ENCODE results near the gene CD164L2. TPM values are rescaled to one million over a fixed set of nuclear protein-coding genes. Genes with fewer than 3 reads are reported as not detected.
"Not testable (repeated sequence)": the region's sequence is repeated elsewhere in the genome, so short reads cannot be mapped to it uniquely, and the experiment has no call there.

The CD164L2 gene
- total RNA-seq, 1 donor from 2014 or later, result not detected

DNA sequence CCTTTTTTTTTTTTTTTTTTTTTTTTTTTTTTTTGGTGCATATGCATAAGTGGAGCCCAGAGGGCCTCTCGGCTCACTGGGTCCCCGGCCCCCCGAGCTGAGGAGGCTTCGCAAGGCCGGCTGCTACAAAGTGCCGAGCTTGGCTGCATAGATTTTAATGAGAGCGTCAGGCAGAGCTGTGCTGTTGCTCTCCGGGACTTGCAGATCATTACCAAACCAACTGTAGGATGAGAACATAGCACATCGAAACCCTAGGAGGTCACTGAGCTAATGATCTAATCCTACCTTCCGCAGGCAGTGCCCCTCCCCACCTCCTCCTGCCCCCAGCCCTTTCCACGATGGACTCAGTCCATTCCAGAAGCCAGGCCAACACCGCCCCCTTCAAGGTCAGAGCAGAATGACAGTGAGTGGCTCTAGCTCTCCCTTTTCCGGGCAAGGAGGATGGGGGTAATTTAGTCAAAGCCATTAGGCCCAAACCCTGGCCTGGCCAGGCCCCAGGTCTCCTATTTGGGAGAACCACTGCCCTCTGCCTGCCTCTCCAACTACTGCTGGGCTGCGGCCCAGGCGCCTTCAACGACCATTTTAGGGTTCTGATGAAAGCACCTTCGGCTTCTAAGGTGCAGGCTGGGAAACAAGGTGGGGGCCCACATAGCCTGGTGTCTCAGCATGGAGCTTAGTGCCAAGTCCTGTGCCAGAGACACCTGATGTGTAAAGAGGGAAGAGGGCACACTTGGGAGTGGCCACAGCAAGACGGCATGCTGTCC is 22.6 kb upstream of the CD164L2 start:
- intact Hi-C loops (cut with micrococcal nuclease), result not testable (repeated sequence)

DNA sequence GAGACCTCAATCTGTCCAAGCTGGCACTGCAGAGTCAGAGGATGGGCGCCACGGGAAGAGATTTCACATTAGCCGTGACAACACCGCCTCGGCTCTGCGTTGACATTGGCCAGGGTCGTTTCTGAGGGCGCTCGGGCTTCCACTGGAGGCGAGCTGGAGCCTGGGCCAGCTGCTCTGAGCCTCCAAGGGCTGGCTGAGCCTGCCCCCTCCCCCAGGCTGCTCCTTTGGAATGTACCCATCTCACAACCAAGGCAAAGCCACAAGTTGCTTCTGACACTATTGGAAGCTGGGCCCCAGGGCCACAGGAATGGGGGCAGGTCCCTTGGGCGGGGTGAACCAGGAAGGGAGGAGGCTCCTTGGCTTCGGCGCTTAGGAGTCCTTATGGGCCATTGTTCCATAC is 21.9 kb upstream of the CD164L2 start:
- intact Hi-C loops (cut with micrococcal nuclease), result no loop called here

DNA sequence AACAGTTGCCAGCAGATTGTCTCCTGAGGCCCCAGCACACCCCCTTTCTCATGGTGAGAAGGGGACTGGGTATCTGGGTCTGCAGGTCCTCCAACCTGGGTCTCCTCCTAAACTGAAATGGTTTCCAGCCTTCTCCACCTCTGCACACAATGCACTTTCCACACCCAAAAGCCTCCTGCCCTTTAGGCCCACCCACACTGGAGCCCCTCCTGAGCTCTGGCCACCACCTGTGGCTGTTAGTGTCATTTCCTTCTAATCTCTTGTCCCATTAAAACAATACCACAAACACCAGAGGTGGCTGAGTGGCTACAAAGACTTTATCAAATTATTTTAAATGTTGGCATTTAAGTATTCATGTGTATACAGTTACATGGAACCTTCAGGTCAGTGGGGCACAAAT is 20.8 kb upstream of the CD164L2 start:
- intact Hi-C loops (cut with micrococcal nuclease), result no loop called here

DNA sequence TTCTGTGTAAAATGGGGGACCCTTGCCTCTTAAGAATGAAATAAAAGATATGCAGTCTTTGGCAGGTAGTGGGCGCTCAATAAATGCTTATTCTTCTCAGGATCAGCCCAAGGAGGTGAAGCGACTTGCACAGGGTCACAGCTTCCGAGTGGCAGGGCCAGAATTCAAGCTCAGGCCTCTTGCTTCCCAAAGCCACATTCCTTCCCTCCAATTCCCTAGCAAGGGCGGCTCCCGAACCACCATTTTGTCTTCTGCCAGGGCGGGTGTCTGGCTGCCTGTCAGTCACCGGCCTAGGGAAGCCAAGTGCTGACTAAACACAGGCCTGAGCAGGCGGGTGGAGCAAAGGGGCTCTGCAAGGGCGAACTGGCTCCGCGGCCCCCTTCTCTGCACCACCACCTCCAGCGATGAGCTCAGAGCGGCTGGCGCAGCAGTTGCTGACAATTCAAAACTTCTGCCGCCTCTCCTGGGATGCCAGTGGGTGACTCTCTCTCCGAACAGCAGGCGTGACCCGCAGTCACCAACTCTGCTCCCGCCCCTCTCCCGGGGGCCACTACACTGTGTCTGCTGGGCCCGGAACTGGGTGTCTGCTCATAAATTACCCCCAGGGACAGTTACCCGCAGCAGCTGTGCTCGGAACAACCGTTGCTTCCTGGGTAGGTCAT is 20.1 kb upstream of the CD164L2 start:
- intact Hi-C loops (cut with micrococcal nuclease), result no loop called here

DNA sequence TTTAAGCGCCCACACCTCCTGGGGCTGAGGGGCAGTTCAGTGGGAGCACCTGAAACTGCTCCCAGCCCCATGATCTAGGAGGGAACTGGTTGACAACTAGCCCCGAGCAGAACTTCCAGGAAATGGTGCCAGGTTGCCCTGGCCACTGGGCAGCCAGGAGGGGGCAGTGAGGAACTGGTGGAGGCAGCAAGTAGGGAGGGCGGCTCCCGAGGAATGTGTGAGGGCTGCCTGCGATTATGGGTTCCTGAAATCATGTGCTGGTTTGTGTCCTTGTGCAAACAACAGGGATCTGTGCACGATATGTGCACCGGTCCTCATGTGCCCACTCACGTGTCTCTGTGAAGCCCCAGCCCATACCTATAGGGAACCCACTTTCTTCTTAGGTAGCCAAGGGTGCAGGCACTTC is 19.2 kb upstream of the CD164L2 start:
- intact Hi-C loops (cut with micrococcal nuclease), result no loop called here

DNA sequence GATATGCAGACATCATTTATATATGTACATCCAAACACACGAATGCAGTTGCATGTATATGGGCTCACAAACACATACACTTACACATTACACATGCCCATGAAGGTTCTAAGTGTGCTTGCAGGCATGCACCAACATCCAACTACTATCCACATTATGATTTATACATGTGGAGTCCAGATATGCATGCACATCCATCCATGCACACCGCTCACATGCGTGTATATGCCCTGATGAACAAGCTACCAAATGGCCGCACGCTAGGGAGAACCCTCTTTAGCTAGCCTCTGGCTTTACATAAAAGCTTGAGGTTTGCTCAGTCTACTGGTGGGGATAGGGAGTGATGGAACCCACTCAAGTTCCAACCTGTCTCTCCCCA is 17.8 kb upstream of the CD164L2 start:
- intact Hi-C loops (cut with micrococcal nuclease), result no loop called here

DNA sequence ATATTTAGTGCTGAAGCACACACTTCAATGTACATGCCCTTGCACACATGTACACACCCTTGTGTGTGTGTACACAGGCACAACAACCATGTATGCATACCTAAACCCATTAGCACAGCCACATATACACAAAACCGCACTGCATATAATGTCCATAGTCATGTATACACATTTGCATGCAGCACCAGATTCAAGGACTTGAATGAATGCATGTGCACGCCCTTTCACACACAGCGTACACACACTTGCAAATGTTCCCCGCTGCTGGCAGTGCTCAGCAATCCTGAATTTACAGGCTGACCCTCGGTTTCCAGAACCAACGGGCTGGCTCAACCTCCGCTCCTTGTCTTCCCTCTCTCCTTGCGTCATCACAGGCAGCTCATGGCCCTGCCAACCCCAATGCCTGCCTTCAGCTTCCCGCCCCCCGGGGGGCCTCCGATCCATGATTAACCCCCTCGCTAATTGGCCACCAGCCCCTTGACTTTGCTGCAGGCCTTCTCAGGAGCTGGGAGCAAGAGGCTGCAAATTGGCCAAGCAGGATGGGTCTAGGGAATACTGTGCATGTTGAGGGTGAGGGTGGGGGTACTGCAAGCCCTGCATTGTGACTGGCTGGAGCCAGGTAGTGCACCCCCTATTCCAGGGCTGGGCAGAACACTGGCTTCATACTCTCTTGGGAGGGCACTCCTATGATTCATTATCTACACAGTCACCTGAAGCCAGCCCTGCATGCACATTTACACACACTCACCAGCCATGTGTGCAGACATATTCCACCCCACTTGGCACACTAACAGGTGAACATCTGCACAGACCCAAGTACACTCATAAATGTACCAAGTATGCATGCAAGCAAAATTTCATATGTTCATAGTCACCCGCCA is 17.2 kb upstream of the CD164L2 start:
- intact Hi-C loops (cut with micrococcal nuclease), result no loop called here

DNA sequence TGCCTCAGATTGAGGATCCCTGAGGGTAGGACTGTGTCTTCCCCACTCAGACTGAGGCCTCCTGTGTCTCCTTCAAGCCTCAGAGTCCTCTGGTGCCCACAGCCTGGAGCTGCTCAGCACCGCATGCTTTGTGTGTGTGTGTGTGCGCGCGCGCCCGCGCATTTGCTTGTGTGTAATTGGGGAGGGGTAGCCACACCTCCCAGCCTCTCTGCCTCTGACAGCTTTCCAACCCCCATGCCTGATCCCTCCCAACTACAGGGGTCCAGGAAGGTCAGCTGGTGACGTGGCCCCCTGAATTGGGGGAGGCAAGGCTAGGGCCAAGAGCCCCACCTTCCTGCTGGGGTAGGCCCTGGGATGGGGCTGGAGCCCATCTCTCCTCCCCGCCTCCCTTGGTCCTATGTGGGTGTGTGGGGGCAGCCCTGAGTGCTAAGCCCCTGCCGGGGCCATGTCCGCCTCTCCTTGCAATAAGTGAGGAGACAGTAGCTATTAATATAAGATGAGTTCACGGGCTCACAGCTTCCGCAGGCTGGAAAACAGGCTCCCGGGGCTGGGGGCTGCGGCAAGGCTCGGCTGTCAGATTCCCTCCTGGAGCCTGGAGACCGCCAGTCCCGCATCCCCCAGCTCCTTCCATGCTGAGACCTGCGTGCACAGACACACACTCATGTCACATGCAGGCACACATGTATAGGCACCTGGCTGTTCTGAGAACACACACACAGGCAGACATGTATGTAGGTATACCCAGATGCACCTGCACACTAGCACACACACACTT is 16.3 kb upstream of the CD164L2 start:
- intact Hi-C loops (cut with micrococcal nuclease), result loop anchor here (10.0 kb wide), 1 partner anchor 295 kb away; no protein-coding TSS in a partner anchor

DNA sequence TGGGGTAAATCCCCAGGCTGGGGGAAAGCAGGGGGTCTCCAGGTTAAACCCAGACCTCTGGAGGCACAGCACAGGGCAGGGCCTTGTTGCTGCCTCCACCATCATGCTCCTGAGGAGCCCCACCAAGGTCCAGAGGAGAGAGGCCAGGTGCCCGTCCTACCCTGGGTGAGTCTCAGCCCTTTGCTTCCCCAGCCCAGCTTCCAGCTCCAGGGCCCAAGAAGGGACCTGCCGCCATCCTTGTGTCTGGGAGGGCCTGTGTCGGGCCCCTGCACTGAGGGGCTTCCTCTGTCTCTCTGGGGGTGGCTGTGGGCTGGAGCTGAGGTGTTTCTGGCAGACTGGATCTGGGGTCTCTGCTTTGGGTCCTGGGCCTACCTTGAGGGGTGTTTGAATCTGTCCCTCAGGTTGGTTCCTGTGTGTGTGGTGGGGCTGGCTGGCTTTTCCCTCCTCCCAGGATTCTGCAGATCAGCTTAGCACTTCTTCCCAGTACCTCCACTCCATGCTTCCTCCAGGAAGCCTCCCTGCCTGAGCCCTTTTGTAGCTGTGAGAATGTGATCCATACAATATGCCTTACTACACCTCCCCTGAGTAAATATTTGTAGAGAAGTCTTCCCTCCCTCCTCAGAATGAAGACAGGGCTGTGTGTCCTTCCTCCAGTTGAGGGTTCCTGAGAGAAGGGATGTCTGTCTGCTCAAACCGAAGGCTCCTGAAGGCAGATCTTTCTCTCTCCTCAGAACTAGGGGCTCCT is 15.4 kb upstream of the CD164L2 start:
- intact Hi-C loops (cut with micrococcal nuclease), result loop anchor here (10.0 kb wide), 1 partner anchor 294 kb away; no protein-coding TSS in a partner anchor

DNA sequence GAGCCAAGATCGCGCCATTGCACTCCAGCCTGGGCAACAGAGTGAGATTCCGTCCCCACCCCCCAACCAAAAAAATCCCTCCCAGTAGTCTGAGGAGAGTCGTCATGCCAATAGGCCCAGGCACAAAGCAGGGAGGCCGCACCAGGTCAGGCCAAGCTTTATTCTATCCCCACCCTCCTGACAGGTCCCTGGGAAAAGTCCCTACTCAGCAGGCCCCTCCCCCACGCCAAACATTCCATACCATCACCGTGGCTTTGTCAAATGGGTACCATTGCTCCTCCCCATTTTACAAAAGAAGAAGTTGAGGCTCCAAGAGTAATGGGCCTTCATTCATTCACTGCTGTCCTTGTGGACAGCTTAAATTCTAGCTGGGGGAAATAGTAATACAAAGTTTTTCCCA is 14.6 kb upstream of the CD164L2 start:
- intact Hi-C loops (cut with micrococcal nuclease), result loop anchor here (10.0 kb wide), 1 partner anchor 293 kb away; no protein-coding TSS in a partner anchor

DNA sequence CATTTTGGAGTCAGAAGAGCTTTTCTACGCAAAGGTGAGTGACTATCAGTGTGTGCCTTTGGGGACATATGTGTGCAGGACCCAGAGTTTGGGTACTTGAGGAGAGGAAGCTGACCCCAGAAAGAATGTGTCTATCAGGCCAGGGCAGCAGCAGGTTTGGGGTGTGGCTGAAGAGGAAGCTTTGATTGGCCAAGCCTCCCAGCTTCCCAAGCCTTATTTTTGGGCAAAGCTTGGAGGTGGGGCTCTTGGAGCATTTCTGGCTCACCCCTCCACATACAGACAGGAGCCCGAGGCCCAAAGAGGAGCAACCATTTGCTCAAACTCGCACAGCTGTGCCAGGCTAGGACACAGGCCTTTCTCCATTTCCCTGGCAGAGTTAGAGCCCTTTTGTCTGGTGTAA is 14.0 kb upstream of the CD164L2 start:
- intact Hi-C loops (cut with micrococcal nuclease), result loop anchor here (10.0 kb wide), 1 partner anchor 292 kb away; no protein-coding TSS in a partner anchor

DNA sequence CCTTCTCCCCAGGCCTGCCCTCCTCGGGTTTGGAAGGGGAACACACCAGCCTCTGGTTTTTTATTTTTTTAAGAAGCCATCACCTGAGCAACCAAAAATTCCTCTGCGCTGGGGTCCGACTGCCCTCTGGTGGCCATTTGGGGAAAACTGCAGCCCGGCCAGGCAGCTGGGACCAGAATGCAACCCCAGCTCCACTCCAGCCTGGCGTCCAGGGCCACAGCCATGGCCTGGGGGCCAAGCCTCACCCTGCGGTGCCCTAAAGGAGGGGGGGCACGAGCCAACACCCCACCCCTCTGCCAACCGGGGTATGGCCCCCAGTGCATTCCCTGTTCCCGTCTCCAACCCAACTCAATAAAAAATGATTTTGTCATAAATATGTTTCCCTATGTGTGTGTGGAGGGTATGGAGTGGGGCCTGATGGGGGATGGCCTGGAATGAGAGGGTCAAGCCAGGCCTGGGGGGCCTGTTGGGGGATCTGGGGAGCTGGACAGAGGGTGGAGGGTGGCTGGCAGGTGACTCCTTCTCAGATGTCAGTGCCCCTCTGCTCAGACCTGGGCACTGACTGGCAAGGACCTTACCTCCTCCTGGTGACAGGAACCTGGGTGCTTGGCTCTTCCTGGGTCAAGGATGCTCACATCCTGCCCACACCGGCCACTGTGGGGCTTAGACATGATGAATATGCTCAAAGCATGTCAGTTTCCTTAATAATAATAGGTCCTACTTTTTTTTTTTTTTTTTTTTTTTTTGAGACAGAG is 12.5 kb upstream of the CD164L2 start:
- intact Hi-C loops (cut with micrococcal nuclease), result loop anchor here (1.0 to 10.0 kb wide), 4 partner anchors 63 to 351 kb away; no protein-coding TSS in a partner anchor

DNA sequence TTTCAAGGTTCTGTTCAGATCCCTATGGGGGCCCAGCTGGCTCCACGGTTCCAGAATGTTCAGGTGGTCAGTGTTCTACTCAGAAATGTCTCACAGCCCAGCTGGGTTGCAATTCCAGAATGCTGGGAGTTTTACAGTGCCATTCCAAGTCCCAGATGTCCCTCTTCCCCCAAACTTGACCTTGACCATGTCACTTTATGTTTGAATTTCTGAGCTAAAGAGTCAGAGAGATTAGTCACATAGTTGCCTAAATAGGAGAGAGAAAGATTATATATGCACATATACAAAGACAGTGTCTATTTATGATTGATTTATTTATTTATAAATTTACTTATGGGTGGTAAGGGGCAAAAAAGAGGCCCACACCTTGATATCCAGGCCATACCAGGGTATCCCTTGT is 11.8 kb upstream of the CD164L2 start:
- intact Hi-C loops (cut with micrococcal nuclease), result loop anchor here (1.0 to 10.0 kb wide), 5 partner anchors 62 to 350 kb away; partner anchors contain the start of gene TMEM222

DNA sequence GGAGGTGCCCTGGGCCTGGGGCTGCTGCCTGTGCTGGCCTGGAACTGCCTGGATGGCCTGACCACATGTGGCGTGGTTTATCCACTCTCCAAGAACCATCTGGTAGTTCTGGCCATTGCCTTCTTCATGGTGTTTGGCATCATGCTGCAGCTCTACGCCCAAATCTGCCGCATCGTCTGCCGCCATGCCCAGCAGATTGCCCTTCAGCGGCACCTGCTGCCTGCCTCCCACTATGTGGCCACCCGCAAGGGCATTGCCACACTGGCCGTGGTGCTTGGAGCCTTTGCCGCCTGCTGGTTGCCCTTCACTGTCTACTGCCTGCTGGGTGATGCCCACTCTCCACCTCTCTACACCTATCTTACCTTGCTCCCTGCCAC is 11.1 kb upstream of the CD164L2 start:
- intact Hi-C loops (cut with micrococcal nuclease), result loop anchor here (2.0 to 10.0 kb wide), 4 partner anchors 61 to 349 kb away; partner anchors contain the start of gene TMEM222

DNA sequence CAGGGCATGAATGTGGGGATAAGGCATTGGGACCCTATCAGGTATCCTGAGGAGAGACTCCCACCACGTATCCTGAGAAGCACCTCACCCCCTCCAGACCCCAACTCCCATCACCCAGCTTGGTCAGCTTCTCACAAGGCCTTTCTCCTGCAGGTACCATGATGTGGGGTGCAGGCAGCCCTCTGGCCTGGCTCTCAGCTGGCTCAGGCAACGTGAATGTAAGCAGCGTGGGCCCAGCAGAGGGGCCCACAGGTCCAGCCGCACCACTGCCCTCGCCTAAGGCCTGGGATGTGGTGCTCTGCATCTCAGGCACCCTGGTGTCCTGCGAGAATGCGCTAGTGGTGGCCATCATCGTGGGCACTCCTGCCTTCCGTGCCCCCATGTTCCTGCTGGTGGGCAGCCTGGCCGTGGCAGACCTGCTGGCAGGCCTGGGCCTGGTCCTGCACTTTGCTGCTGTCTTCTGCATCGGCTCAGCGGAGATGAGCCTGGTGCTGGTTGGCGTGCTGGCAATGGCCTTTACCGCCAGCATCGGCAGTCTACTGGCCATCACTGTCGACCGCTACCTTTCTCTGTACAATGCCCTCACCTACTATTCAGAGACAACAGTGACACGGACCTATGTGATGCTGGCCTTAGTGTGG is 10.6 kb upstream of the CD164L2 start:
- intact Hi-C loops (cut with micrococcal nuclease), result loop anchor here (2.0 to 10.0 kb wide), 6 partner anchors 61 to 349 kb away; partner anchors contain the start of genes AHDC1 and TMEM222

DNA sequence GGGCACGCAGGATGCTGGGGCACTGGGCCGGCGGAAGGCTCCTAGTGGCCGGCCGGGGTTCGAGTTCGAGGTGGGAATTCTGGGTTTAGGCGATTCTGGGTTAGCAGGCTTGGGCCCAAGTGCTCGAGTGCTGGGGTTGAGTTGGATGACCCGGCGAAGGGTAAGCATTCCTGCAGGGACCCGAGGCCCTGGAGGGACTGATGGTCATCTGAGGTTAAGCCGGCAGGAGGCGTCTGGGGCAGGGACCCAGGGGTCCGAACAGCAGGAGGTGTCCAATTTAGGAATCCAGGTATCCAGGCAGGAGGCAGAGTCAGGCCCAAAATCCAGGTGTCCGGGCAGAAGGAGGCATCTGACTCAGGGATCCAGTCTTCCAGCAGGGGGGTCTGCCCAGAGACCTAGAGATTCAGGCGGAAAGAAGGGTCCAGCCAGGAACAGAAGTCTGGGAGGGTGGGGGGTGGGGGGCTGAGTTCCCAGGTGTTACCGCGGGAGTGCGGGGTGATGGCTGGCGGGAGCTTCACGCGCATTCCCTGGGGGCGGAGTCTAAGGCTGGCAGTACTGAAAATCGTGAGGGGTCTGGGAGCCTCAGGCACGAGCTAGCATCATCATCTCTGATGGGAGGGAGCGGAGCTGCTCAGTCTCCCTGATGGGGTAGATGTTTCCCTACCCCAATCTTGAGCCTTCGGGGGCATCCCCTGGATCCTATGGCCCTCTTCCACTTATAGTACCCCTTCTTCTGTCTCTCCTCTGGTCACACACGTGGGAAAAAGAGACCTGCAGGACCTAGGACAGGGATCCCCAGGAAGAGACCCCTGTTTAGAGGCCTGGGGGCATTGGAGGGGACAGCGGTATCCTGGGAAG is 9.9 kb upstream of the CD164L2 start:
- intact Hi-C loops (cut with micrococcal nuclease), result loop anchor here (1.0 to 10.0 kb wide), 6 partner anchors 28 to 288 kb away; partner anchors contain the start of genes AHDC1 and TMEM222

DNA sequence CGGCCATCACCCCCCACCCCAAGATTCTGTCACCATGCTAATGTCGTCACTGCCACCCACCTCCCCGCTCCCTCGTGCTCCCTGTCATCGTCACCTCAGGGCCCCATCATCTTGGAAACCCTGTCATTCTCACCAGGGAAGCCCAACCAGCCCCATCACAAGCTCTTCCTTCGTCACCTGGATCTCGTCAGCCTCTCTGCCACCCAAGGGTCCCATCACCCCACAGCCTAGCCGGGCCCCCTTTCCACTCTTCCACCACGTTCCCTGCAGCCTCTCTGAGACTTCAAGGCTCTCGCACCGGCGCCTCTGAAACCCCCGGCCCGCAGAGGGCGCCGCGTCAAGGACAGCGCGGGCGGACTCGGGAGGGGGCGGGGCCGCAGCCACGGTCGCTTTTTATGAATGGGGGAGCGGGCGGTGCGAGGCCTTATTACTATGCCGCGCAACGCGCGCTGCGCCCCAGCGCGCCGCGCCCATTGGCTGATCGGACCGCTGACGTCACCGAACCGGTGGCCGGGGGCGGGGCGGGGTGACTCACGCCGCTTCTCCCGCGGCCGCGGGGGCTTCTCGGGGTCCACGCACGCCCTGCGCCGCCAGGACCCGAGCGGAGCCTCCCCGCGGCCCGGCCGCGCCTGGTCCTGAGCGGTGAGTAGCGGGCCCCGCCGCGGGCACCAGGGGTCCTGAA is 9.1 kb upstream of the CD164L2 start, which contains the start of gene GPR3:
Gene GPR3, plus strand, starts transcription at position 527 of the 682 bp plus-strand sequence. CDS start 1,177 bp downstream, outside the sequence.
- intact Hi-C loops (cut with micrococcal nuclease), result loop anchor here (1.0 to 10.0 kb wide), 6 partner anchors 27 to 287 kb away; partner anchors contain the start of genes AHDC1 and TMEM222

Data from T-helper 2 cell treated with Interferon-gamma antibody and Interleukin-4, amounts not matched to agents 100 ng/mL and 5 ng/mL, for 36 hours (primary cell).